K562 (cell line): ENCODE measurements around the gene TUBGCP6. TPM values are rescaled to one million over a fixed set of nuclear protein-coding genes. Genes with fewer than 3 reads are reported as not detected.
A peak's percentile ranks its signal among the peaks of the same experiment; 100 is the strongest.

ENCODE experiments used
- ATAC-seq: fragments of 200-7000 bp; cut with Tn5 transposase; 3 replicates; pipeline ENCODE4 v1.9.1; 2020; ENCODE audit warnings: moderate library complexity
- BruUV-seq: library from RNA; stranded (reverse); fragments of 400-500 nt; replicated peaks from 2 replicates; lab custom pipeline; 2021; lab: Mats Ljungman, UMichigan
- CTCF ChIA-PET: fragments of 300-600 bp; formaldehyde crosslinking; extraction: SDS; loops from one replicate; lab custom pipeline; 2021; ENCODE audit warnings: low intra/inter-chr PET ratio; lab: Yijun Ruan, JAX
- POLR2A ChIA-PET: fragments of 300-600, 350-650 bp; sonication (Branson Sonifier 250); formaldehyde crosslinking; extraction: SDS; loops from one replicate; lab custom pipeline; 2021; ENCODE audit warnings: antibody characterized with exemption, inconsistent platforms; lab: Yijun Ruan, JAX
- DNase-seq, 4 experiments: peaks; one replicate each; pipeline versions ENCODE4 v3.0.0 to v3.0.0-alpha.2; 2011 to 2018; ENCODE audit warnings: low spot score in 3 of 4, mixed read lengths in 3 of 4; ENCODE audit errors: extremely low read depth in 1 of 4
- FAIRE-seq: peaks from 2 replicates; lab custom pipeline; 2011; peaks lifted over from hg19 to GRCh38; lab: Jason Lieb, UNC
- H2AFZ ChIP-seq: 2 replicates; pipeline ENCODE4 v1.6.0; 2011; ENCODE audit warnings: low read depth, low read length, control low read depth, inconsistent platforms
- H3K27ac ChIP-seq: fragments of 200-600 bp; 3 replicates; pipeline ENCODE4 v1.8.0; 2011; ENCODE audit warnings: low read depth, mild to moderate bottlenecking, control low read depth, inconsistent platforms, low read length, moderate library complexity, mixed read lengths; ENCODE audit errors: extremely low read depth
- H3K27me3 ChIP-seq, 2 experiments: fragments of 300-600 bp in 1 of 2; 2 replicates in 1 of 2; 3 replicates in 1 of 2; pipeline versions ENCODE4 v1.6.0 to v1.8.0; 2011; ENCODE audit warnings: inconsistent platforms in 2 of 2, low read length in 2 of 2, mild to moderate bottlenecking in 1 of 2, mixed read lengths in 1 of 2, moderate library complexity in 1 of 2; ENCODE audit not compliant: control insufficient read depth in 2 of 2, insufficient read depth in 2 of 2
- H3K36me3 ChIP-seq: fragments of 300-600 bp; 3 replicates; pipeline ENCODE4 v1.8.0; 2011; ENCODE audit warnings: mild to moderate bottlenecking, low read length, inconsistent platforms; ENCODE audit not compliant: control insufficient read depth, insufficient read depth
- H3K4me1 ChIP-seq, 2 experiments: fragments of 200-600 bp in 1 of 2; replicated peaks in 1 of 2; 2 replicates in 1 of 2; 3 replicates in 1 of 2; pipeline versions ENCODE4 v1.5.1 to v1.8.0; 2011; ENCODE audit warnings: inconsistent platforms in 2 of 2, low read length in 2 of 2, mild to moderate bottlenecking in 1 of 2, mixed read lengths in 1 of 2, moderate library complexity in 1 of 2; ENCODE audit not compliant: control insufficient read depth in 2 of 2, insufficient read depth in 2 of 2
- H3K4me2 ChIP-seq: 2 replicates; pipeline ENCODE4 v1.6.1; 2011; ENCODE audit warnings: low read length, control low read depth, inconsistent platforms, mixed read lengths; ENCODE audit not compliant: insufficient read depth
- H3K4me3 ChIP-seq: fragments of 200-600 bp; sonication (generic), shearing (Covaris generic); 2 replicates; pipeline ENCODE4 v1.5.1; 2016; ENCODE audit warnings: control low read depth, inconsistent platforms
- H3K79me2 ChIP-seq: fragments of 200-600 bp; 3 replicates; pipeline ENCODE4 v1.8.0; 2011; ENCODE audit warnings: low read length, inconsistent platforms; ENCODE audit not compliant: control insufficient read depth, insufficient read depth
- H3K9ac ChIP-seq, 2 experiments: 2 replicates each; pipeline versions ENCODE4 v1.6.0 to v1.6.1; 2011; ENCODE audit warnings: low read depth in 2 of 2, low read length in 2 of 2, control low read depth in 1 of 2, inconsistent platforms in 1 of 2, mild to moderate bottlenecking in 1 of 2, mixed read lengths in 1 of 2; ENCODE audit not compliant: insufficient read depth in 1 of 2
- H3K9me1 ChIP-seq: one replicate; pipeline ENCODE4 v1.6.0; 2011; ENCODE audit warnings: inconsistent platforms, mild to moderate bottlenecking, low read length, moderate library complexity; ENCODE audit not compliant: control insufficient read depth, insufficient read depth
- H3K9me3 ChIP-seq: replicated peaks from 2 replicates; pipeline ENCODE4 v1.5.1; 2011; ENCODE audit warnings: low read depth, low read length, inconsistent platforms; ENCODE audit not compliant: control insufficient read depth, insufficient read depth
- H4K20me1 ChIP-seq: replicated peaks from 2 replicates; pipeline ENCODE4 v1.6.1; 2011; ENCODE audit warnings: low read length, inconsistent platforms, mixed read lengths; ENCODE audit not compliant: control insufficient read depth, insufficient read depth
- AFF4 ChIP-seq: sonication (generic); formaldehyde crosslinking; IDR thresholded peaks from 2 replicates; pipeline ENCODE4 v1.8.0; 2023; ENCODE audit warnings: mild to moderate bottlenecking, missing genetic modification reagents
- CBX3 ChIP-seq, 2 experiments: IDR thresholded peaks; 1 replicate in 1 of 2; 2 replicates in 1 of 2; pipeline ENCODE4 v1.6.1; 2012; ENCODE audit warnings: inconsistent platforms in 2 of 2, low read length in 2 of 2, borderline replicate concordance in 1 of 2, control low read depth in 1 of 2
- CTBP1 ChIP-seq: fragments of 450-650 bp; IDR thresholded peaks from 2 replicates; pipeline ENCODE4 v1.6.1; 2016; ENCODE audit warnings: borderline replicate concordance
- CXXC5 ChIP-seq: fragments of 250-450 bp; sonication (Bioruptor Pico); IDR thresholded peaks from 2 replicates; pipeline ENCODE4 v1.8.0; 2022; ENCODE audit warnings: inconsistent platforms, mild to moderate bottlenecking, moderate library complexity
- GATAD2B ChIP-seq: fragments of 450-650 bp; IDR thresholded peaks from 2 replicates; pipeline ENCODE4 v1.6.1; 2017; ENCODE audit warnings: mild to moderate bottlenecking, borderline replicate concordance
- HDAC1 ChIP-seq, 2 experiments: fragments of 450-650 bp; IDR thresholded peaks; 2 replicates each; pipeline ENCODE4 v1.6.1; 2016 to 2017; ENCODE audit warnings: inconsistent platforms in 1 of 2, mild to moderate bottlenecking in 1 of 2, moderate library complexity in 1 of 2
- MIER1 ChIP-seq: fragments of 450-650 bp; IDR thresholded peaks from 2 replicates; pipeline ENCODE4 v1.6.1; 2016; ENCODE audit warnings: antibody characterized with exemption, mild to moderate bottlenecking, low read depth
- MYNN ChIP-seq, 2 experiments: sonication (generic); formaldehyde crosslinking in 1 of 2; IDR thresholded peaks; 2 replicates each; pipeline versions ENCODE4 v1.5.0 to v1.6.1; 2016 to 2020; ENCODE audit warnings: antibody characterized with exemption in 1 of 2, missing genetic modification reagents in 1 of 2
- NR1H2 ChIP-seq: sonication (generic); formaldehyde crosslinking; IDR thresholded peaks from 2 replicates; pipeline ENCODE4 v1.4.0; 2020; ENCODE audit warnings: mild to moderate bottlenecking, missing genetic modification reagents
- POLR2A ChIP-seq: fragments of 450-650 bp; conservative IDR thresholded peaks from 2 replicates; pipeline ENCODE4 v1.6.1; 2016
- POLR2B ChIP-seq: fragments of 450-650 bp; IDR thresholded peaks from 2 replicates; pipeline ENCODE4 v1.6.1; 2018; ENCODE audit warnings: low read depth; ENCODE audit not compliant: partially characterized antibody
- PURB ChIP-seq: sonication (generic); formaldehyde crosslinking; IDR thresholded peaks from 2 replicates; pipeline ENCODE4 v1.9.0; 2021; ENCODE audit warnings: low read depth, mild to moderate bottlenecking, missing genetic modification reagents
- SAP30 ChIP-seq: fragments of 200-600 bp; sonication (generic); IDR thresholded peaks from 2 replicates; pipeline ENCODE4 v1.6.1; 2012; ENCODE audit warnings: borderline replicate concordance, low read depth, mild to moderate bottlenecking, moderate library complexity, low read length, control low read depth, inconsistent platforms; ENCODE audit not compliant: insufficient read depth, poor library complexity, severe bottlenecking
- TEAD1 ChIP-seq, 2 experiments: fragments of 450-650 bp in 1 of 2; sonication (generic) in 1 of 2; formaldehyde crosslinking; IDR thresholded peaks; 2 replicates each; pipeline versions ENCODE4 v1.4.0 to v1.8.0; 2020 to 2022; ENCODE audit warnings: mild to moderate bottlenecking in 2 of 2, missing genetic modification reagents in 1 of 2
- ZNF12 ChIP-seq: sonication (generic); formaldehyde crosslinking; IDR thresholded peaks from 2 replicates; pipeline ENCODE4 v1.4.0; 2020; ENCODE audit warnings: mild to moderate bottlenecking, missing genetic modification reagents
- ZNF511 ChIP-seq: sonication (generic); formaldehyde crosslinking; IDR thresholded peaks from 2 replicates; pipeline ENCODE4 v1.8.0; 2022; ENCODE audit warnings: mild to moderate bottlenecking, missing genetic modification reagents
- ZSCAN29 ChIP-seq: fragments of 450-650 bp; IDR thresholded peaks from 2 replicates; pipeline ENCODE4 v1.6.1; 2017
- WGBS: fragments of 100-300 bp; shearing (Covaris generic); methylation state at CpG from one replicate; pipeline ENCODE4 v1.1.6; 2016; ENCODE audit warnings: low coverage, mixed read lengths; ENCODE audit not compliant: insufficient coverage; ENCODE audit errors: missing lambda C conversion rate; 5-methylcytosine and 5-hydroxymethylcytosine counted together
- in situ Hi-C: fragments of 300-500 bp; cut with MboI; formaldehyde crosslinking; loops from 4 replicates; pipeline ENCODE4 v1.15.0; 2018; ENCODE audit warnings: inconsistent platforms, mixed read lengths
- intact Hi-C: fragments of 100-400 bp; cut with micrococcal nuclease; formaldehyde crosslinking; loops from 2 replicates; pipeline ENCODE4 v1.14.2; 2022
- polyA plus RNA-seq, 8 experiments: library from polyadenylated mRNA; depleted of rRNA in 4 of 8; stranded (reverse) in 5 of 8; unstranded in 3 of 8; fragments of >200 nt; fragmentation: Nextera tagmentation in 2 of 8; fragmentation: Illumina TruSeq in 1 of 8; extraction: Ambion mirVana in 2 of 8; extraction: Trizol in 1 of 8; gene quantifications; 2 replicates each; pipeline versions ENCODE4 v1.2.1 to v1.2.3, GENCODE V29; 2011 to 2014; ENCODE audit warnings: inconsistent platforms in 1 of 8, missing spikeins in 1 of 8
- total RNA-seq, 7 experiments: library from RNA; depleted of rRNA in 6 of 7; stranded (reverse); fragments of >200 nt in 6 of 7; fragmentation: Illumina TruSeq in 2 of 7; extraction: Trizol in 2 of 7; gene quantifications; 2 replicates each; pipeline versions ENCODE4 v1.2.1 to v1.2.3, GENCODE V29; 2011 to 2021; ENCODE audit warnings: low replicate concordance in 1 of 7

Gene TUBGCP6
- total and polyA plus RNA-seq, 9 of the 15 experiments (the other 6 are each of a cell fraction or from before 2014, with no cell fraction given) = 0.76 to 33.0 (median 10.1) TPM

- Histone ChIP-seq H3K4me3 (peak overlapping the region; percentile 49), H3K4me2 (peak overlapping the region; percentile 58), H3K27me3 (no peaks in the 10 kb centered on the region), H4K20me1 (no peaks in the 10 kb centered on the region), H3K9me1 (no peaks in the 10 kb centered on the region), H3K79me2 (no peaks in the 10 kb centered on the region; the same call in 2 of the 3 replicates), H3K9me3 (no peaks in the 10 kb centered on the region), H3K9ac (peak overlapping the region; percentile 43 to 68; a peak in 3 of 4 replicates), H3K36me3 (peaks cover 5% of the 10 kb centered on the region; the same call in 1 of the 3 replicates), H3K27ac (peak overlapping the region; percentile 36; the same call in 1 of the 3 replicates), H2AFZ (no peak overlapping the region), H3K4me1 (peaks cover 7 to 79% of the 10 kb centered on the region in 2 experiments; a peak in 4 of 5 replicates)
- peak; percentile 57 to 79 (median 64) for DNase-seq
- BruUV-seq = no TSS peak
- WGBS = 3% methylated on average over 35 of the region's 53 CpGs
- ChIA-PET POLR2A (interaction anchor here (0.6 kb wide), 1 partner anchor 56 kb away, joined by 3 read pairs; the partner anchor contains the start of gene DENND6B), CTCF (no interaction called here)
- in situ Hi-C loops = loop anchor here (5.0 kb wide), 1 partner anchor 56 kb away; the partner anchor contains the start of gene DENND6B
- peak; percentile 78 for ATAC-seq
- peak; percentile 23 for FAIRE-seq
- intact Hi-C loops = loop anchor here (5.0 kb wide), 1 partner anchor 56 kb away; the partner anchor contains the start of gene DENND6B
- TF ChIP-seq MIER1 (peak; percentile 93), GATAD2B (no peak), PURB (CRISPR knock-in tag) (no peak), HDAC1 (IDR thresholded peaks at IDR 0.05) (peak in 1 of 2 experiments; percentile 76; a peak in 2 of 4 replicates), CBX3 (IDR thresholded peaks at IDR 0.05; ENCODE audit: borderline replicate concordance in 1 of 2, low read length in 2 of 2) (no peak), POLR2B (no peak), ZNF12 (peak; percentile 76; the same call in 1 of the 2 replicates), AFF4 (CRISPR knock-in tag) (0 out of 2 replicates have a peak, but pooled peaks have one; percentile 54), ZSCAN29 (no peak), TEAD1 (CRISPR knock-in tag; IDR thresholded peaks at IDR 0.05) (0 out of 4 replicates have a peak, but pooled peaks of 1 of the 2 experiments have one; percentile 28), ZNF511 (CRISPR knock-in tag) (peak; percentile 62; the same call in 1 of the 2 replicates), POLR2A (no peak), CTBP1 (peak; percentile 23; the same call in 1 of the 2 replicates), SAP30 (peak; percentile 84), MYNN (IDR thresholded peaks at IDR 0.05) (no peak), MYNN (CRISPR knock-in tag; IDR thresholded peaks at IDR 0.05) (no peak), NR1H2 (0 out of 2 replicates have a peak, but pooled peaks have one; percentile 9), CXXC5 (CRISPR knock-in tag) (peak; percentile 38; the same call in 1 of the 2 replicates)
These were observed 26.0 kb upstream of the TUBGCP6 start for GRCh38 chr22:50270666-50271394.
